Effector memory CD8-positive, alpha-beta T cell (primary cell): Measurements from ENCODE around the gene VPS52.
A peak's percentile ranks its signal among the peaks of the same experiment; 100 is the strongest.
"Not testable (repeated sequence)": the region's sequence is repeated elsewhere in the genome, so short reads cannot be mapped to it uniquely, and the experiment has no call there.

Experiments
- ATAC-seq: fragments of 150-1000 bp; cut with Tn5 transposase; replicated peaks from 2 replicates; pipeline ENCODE4 v1.10.0; 2021; ENCODE audit warnings: mild to moderate bottlenecking, moderate library complexity
- DNase-seq, 3 experiments: peaks; one replicate each; pipeline ENCODE4 v3.0.0; 2021
- H3K27ac Mint-ChIP-seq, 2 donors: one replicate each; pipeline ENCODE4 v1.8.0; 2022; ENCODE audit warnings: mild to moderate bottlenecking in 2 of 2, mixed read lengths in 2 of 2, moderate library complexity in 2 of 2
- H3K27me3 Mint-ChIP-seq, 2 donors: one replicate each; pipeline ENCODE4 v1.8.0; 2022; ENCODE audit warnings: mixed read lengths in 2 of 2
- H3K36me3 Mint-ChIP-seq: one replicate; pipeline ENCODE4 v1.8.0; 2022; ENCODE audit warnings: mild to moderate bottlenecking, moderate library complexity, mixed read lengths; ENCODE audit not compliant: insufficient read depth
- H3K4me1 Mint-ChIP-seq, 2 donors: one replicate each; pipeline ENCODE4 v1.8.0; 2022; ENCODE audit warnings: low read depth in 2 of 2, mixed read lengths in 2 of 2
- H3K4me3 Mint-ChIP-seq, 2 donors: one replicate each; pipeline ENCODE4 v1.8.0; 2022; ENCODE audit warnings: mild to moderate bottlenecking in 2 of 2, mixed read lengths in 2 of 2, moderate library complexity in 2 of 2
- H3K9me3 Mint-ChIP-seq, 2 donors: one replicate each; pipeline ENCODE4 v1.8.0; 2022; ENCODE audit warnings: mixed read lengths in 2 of 2

Gene VPS52

DNA sequence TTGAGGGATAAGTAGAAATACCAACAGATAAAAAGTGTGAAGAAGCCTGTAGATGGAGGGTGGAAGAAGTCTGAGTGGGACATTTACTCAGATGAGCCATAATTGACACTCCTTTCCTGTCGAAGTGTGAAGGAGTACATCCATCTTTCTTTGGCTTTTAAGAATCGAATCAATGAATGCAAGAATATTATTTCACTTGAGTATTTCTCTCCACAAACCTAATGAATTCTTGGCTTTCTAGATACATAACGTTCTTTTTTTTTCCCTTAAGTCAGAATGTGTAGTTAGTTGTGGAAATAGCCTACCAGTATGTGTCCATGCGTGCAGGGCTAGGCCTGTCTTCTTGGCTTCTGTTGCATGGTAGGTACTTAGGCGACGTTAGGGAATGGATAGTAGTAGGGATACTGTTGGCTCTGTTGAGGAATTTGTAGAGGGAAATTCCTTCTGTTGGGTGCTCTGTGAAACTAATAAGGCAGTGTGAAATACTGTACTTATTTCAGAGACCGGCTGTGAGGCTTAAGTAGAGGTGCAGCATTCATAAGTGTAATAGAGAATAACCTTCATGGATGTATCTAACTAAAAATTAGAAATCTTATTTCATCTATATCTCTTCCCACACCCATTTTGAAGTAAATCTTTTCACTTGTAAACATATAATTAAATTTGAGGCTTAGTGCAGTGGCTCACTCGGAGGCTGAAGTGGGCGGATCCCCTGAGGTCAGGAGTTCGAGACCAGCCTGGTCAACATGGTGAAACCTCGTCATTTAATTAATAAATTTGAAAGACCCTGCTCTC, 1.6 kb upstream of the VPS52 start:
- H3K27me3 Mint-ChIP-seq: no peaks in the 10 kb centered on the region
- H3K4me1 Mint-ChIP-seq: peaks cover 50 to 59% of the 10 kb centered on the region in 2 donors
- peaks cover 76% of the 10 kb centered on the region for H3K36me3 Mint-ChIP-seq
- peak overlapping the region; percentile 97 to 98 for H3K4me3 Mint-ChIP-seq
- DNase-seq (no peak), ATAC-seq (no peak)
- peak overlapping the region; percentile 99 for H3K27ac Mint-ChIP-seq
- H3K9me3 Mint-ChIP-seq: no peaks in the 10 kb centered on the region

DNA sequence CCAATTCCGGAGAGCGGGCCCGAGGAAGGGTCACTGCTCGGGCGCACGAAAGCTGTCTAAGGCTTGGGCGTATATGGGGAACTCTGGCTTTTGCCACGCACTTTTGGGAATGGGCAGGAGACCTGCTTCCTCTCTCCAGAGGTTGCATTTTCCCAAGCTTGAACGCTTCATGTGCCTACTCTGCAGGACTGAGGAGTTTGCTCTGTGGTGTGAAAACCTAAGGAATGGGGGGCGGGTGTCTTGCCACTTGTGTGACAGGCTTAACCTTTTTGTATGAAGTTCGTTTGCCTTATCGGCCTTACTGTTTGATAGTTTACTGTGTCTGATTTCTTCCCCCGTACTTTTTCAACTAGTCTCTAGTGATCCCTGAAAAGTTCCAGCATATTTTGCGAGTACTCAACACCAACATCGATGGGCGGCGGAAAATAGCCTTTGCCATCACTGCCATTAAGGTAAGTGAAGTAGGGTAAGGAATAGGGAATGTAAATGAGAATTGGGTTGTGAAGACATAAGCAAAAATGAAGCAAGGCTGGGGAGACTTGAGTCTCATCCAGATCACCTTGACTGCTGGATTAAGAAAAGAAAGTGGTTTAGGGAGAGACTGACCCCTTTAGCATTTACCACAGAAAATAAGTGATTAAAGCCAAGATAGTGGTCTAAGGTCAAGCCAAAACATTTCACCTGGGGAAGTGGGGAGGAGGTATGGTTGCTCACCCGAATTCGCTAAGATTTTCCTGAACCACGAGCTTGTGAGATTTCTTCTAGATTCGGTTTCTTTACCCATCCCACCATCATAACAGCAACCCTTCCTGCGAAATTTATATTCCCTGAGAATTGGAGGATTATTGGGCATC, 826 bp upstream of the VPS52 start:
- Mint-ChIP-seq H3K27me3 (no peaks in the 10 kb centered on the region), H3K27ac (peak overlapping the region; percentile 99), H3K4me1 (peaks cover 47 to 53% of the 10 kb centered on the region in 2 donors), H3K4me3 (peak overlapping the region; percentile 97 to 98), H3K9me3 (no peaks in the 10 kb centered on the region), H3K36me3 (peaks cover 76% of the 10 kb centered on the region)
- no peak for ATAC-seq
- DNase-seq: no peak

DNA sequence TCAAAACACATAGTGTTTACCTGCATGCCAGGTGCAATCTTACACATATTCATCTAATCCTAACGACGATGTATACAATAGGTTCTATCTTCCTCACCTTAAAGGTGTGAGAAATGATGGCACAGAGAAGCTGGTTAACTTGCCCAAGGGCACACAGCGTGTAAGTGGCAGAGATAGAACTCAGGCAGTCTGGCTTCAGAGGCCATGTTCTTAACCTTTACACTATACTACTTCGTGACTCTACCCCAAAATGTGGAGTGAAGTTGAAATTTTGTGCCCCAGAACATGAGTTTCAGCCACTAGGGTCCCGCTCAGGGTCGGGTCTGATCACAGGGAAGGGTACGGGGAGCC, 584 bp downstream of the VPS52 start:
- Mint-ChIP-seq H3K36me3 (peaks cover 75% of the 10 kb centered on the region), H3K9me3 (no peaks in the 10 kb centered on the region), H3K4me1 (peaks cover 41 to 46% of the 10 kb centered on the region in 2 donors), H3K4me3 (peak overlapping the region; percentile 97 to 98), H3K27ac (peak overlapping the region; percentile 99), H3K27me3 (no peaks in the 10 kb centered on the region)
- peak; percentile 34 for ATAC-seq
- DNase-seq: no peak

DNA sequence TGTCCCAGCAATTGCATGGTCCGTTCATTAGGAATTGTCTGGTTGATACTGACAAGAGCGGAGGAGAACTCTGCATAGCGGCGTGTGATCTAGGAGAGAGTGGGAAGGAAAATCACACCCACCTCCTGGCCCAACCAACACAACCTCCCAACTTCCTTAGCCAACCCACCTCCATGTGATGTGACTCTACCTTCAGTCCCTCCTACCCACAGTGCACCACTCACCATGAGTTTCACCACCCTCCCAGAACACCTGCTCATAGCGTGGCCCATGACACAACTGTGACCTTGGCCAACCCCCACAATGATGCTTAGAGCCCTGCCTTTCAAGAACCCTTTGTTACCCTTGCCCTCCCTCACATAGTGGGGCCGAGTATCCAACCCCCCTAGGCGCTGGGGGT, 7.7 kb downstream of the VPS52 start:
- peaks cover 72% of the 10 kb centered on the region for H3K36me3 Mint-ChIP-seq
- ATAC-seq (no peak), DNase-seq (no peak)
- H3K4me3 Mint-ChIP-seq: no peak overlapping the region
- H3K4me1 Mint-ChIP-seq: peaks cover 0 to 2% of the 10 kb centered on the region in 2 donors
- H3K27ac Mint-ChIP-seq: no peak overlapping the region
- H3K9me3 Mint-ChIP-seq: no peaks in the 10 kb centered on the region
- no peaks in the 10 kb centered on the region for H3K27me3 Mint-ChIP-seq

DNA sequence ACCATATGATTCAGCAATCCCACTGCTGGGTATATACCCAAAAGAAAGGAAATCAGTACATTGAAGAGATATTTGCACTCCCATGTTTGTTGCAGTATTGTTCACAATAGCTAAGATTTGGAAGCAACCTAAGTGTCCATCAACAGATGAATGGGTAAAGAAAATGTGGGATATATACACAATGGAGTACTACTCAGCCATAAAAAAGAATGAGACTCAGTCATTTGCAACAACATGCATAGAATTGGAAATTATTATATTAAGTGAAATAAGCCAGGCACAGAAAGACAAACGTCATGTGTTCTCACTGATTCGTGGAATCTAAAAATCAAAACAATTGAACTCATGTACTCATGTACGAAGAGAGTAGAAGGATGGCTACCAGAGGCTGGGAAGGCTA, 9.2 kb downstream of the VPS52 start:
- not testable (repeated sequence) for H3K4me1 Mint-ChIP-seq, H3K9me3 Mint-ChIP-seq, H3K27ac Mint-ChIP-seq, DNase-seq, ATAC-seq, H3K4me3 Mint-ChIP-seq, H3K27me3 Mint-ChIP-seq
- H3K36me3 Mint-ChIP-seq: peaks cover 62% of the 10 kb centered on the region

DNA sequence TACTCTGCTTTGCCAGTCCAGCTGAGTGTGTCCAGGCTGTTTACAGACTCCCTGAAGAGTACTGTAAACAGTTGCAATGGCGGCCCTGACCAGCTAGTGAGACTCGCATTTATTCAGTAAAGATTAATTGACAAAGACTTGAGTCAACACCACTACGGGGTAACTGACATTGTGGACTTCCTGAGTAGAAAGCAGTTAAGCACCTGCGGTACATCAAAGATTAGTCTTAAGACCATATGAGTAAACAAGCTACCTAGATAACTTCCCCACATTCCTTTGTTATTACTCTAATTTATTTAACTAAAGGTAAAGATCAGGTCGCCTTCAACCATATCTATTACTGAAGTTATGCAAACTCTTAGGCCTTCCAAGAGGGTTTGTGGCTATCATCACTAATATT, 12.6 kb downstream of the VPS52 start:
- H3K27ac Mint-ChIP-seq: no peak overlapping the region

DNA sequence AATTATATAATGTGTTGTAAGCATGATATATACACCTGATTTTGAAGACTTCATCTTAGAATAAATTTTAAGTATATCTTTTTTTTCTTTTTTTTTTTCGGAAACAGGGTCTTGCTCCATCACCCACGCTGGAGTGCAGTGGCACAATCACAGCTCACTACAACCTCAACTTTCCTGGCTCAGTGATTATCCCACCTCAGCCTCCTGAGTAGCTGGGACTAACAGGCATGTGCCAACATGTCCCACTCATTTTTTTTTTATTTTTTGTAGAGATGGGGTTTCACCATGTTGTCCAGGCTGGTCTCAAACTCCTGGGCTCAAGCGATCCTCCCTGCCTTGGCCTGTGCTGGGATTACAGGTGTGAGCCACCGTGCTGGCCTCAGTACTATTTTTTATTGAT, 17.1 kb downstream of the VPS52 start:
- no peaks in the 10 kb centered on the region for H3K27me3 Mint-ChIP-seq
- peaks cover 31% of the 10 kb centered on the region for H3K36me3 Mint-ChIP-seq
- no peaks in the 10 kb centered on the region for H3K9me3 Mint-ChIP-seq
- ATAC-seq (no peak), DNase-seq (no peak)
- no peak overlapping the region for H3K4me3 Mint-ChIP-seq
- H3K27ac Mint-ChIP-seq: no peak overlapping the region
- peaks cover 12 to 17% of the 10 kb centered on the region in 2 donors for H3K4me1 Mint-ChIP-seq

More for the DNA sequence above, 12.6 kb downstream of the VPS52 start:
- Mint-ChIP-seq H3K4me3 (no peak overlapping the region), H3K36me3 (peaks cover 55% of the 10 kb centered on the region), H3K4me1 (no peaks in the 10 kb centered on the region), H3K27me3 (no peaks in the 10 kb centered on the region), H3K9me3 (no peaks in the 10 kb centered on the region)
- ATAC-seq (no peak), DNase-seq (no peak)

DNA sequence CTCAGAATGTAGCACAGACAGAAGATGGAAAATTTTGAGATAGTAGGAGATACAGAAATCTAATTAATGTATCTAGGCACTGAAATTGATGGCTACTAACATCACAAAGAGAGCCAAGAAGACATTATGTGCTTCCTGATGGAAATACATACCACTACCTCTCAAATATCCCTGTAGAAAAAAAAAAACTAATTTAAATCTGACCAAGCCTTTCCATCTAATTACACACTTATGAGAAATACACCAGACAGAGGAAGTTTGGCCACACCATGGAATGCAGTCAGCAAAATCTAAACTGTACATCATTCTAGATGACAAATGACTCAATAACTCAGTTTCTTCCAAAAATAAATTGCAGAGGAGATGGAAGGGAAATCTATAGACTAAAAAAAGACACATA, 18.9 kb downstream of the VPS52 start:
- DNase-seq (no peak), ATAC-seq (no peak)
- H3K36me3 Mint-ChIP-seq: peaks cover 30% of the 10 kb centered on the region
- H3K27me3 Mint-ChIP-seq: no peaks in the 10 kb centered on the region
- H3K4me3 Mint-ChIP-seq: no peak overlapping the region
- peaks cover 26% of the 10 kb centered on the region in 2 donors for H3K4me1 Mint-ChIP-seq
- no peak overlapping the region for H3K27ac Mint-ChIP-seq
- H3K9me3 Mint-ChIP-seq: no peaks in the 10 kb centered on the region

DNA sequence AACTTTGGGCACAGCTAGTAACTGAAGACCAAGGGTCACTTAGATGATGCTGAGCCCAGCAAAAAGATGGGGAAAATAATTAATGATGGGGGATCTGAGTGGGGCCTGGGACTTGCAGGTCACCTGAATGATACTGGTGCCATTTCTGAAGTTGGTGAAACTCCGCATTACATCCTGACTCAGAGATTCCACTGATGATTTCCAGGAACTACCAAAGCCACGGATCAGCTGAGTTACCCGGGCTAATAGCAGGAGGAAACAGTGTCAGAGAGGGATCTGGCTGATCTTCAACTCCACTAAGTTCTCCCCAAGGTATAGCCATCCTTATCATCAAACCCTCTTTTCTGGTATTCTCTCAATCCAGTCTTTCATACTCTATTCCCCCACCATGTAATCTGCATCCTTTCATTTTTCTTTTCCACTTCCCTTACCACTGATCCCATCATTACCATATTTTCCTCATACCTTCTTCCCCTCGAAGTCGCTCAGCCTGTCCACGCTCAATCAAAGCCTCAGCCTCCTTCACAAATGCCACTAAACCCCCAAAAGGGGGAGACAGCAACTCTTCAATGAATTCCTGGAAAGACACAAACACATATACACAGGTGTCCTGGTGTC, 20.2 kb downstream of the VPS52 start:
- H3K36me3 Mint-ChIP-seq: peaks cover 26% of the 10 kb centered on the region
- ATAC-seq (no peak), DNase-seq (no peak)
- no peak overlapping the region for H3K27ac Mint-ChIP-seq
- H3K4me3 Mint-ChIP-seq: no peak overlapping the region
- H3K9me3 Mint-ChIP-seq: no peaks in the 10 kb centered on the region
- H3K4me1 Mint-ChIP-seq: peaks cover 26% of the 10 kb centered on the region in 2 donors
- no peaks in the 10 kb centered on the region for H3K27me3 Mint-ChIP-seq

DNA sequence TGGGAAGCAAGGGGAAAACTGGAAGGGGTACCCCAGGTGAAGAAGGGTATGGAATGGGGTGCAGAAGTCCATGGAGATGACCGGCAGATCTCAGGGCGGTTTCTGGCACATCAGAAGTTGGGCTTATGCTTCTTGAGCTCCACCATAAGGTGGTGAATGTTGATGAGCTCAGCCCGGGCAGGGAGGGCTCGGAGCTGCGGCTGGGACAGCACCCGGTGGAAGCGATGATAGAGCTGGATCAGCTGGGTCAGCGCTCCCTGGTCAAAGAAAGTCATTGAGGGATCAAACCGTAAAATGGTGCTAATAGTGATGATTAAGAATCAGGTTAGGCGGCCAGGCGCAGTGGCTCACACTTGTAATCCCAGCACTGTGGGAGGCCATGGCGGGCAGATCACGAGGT, 20.9 kb downstream of the VPS52 start:
- DNase-seq: no peak
- H3K9me3 Mint-ChIP-seq: no peaks in the 10 kb centered on the region
- H3K27me3 Mint-ChIP-seq: no peaks in the 10 kb centered on the region
- peaks cover 21% of the 10 kb centered on the region for H3K36me3 Mint-ChIP-seq
- peak overlapping the region in 1 of 2 donors; percentile 90 for H3K4me3 Mint-ChIP-seq
- peaks cover 26% of the 10 kb centered on the region in 2 donors for H3K4me1 Mint-ChIP-seq
- peak overlapping the region in 1 of 2 donors; percentile 97 for H3K27ac Mint-ChIP-seq
- no peak for ATAC-seq

DNA sequence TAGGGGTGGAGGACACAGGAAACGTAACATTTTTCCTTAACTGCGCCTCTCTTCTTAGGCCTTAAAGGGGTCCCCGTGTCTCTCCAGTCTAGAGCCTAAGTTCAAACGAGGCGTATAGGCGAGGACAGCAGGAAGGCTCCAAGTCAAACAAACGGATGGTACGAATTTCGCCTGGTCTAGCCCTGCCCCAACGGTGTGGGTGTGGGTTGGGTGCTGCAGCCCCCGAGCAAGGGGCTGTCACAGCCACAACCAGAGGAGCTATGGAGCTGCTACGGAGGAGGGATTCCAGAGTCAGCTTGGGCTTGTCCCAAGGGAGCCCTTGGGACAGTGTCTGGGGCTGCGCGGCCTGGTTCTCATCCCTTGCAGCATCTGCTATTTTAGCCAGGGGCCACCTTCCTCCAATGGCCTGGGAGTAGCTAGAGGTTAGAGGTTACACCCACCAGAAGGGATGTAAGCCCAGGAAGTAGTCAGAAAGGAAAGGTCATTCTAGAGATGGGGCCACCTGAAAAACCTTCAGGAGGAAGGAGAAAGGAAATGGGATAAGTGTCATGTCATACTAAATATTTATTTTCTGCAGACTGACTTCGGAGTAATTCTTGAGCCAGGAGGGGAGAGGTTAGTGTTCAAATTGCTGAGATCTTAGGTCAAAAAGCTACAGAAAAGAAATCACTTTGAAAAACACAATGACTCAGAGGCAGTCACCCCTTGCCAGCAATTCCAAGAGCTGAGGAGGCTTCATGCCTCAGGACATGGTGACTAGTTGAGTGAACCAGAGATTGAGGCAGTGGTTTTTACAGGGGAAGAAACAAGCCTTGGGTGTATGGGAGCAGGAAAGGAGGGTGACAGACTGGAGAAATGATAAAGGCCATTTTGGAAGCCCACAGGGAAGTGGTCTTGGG, 21.7 kb downstream of the VPS52 start:
- H3K4me1 Mint-ChIP-seq: peaks cover 26% of the 10 kb centered on the region in 2 donors
- H3K9me3 Mint-ChIP-seq: no peaks in the 10 kb centered on the region
- no peaks in the 10 kb centered on the region for H3K27me3 Mint-ChIP-seq
- peaks cover 17% of the 10 kb centered on the region for H3K36me3 Mint-ChIP-seq
- H3K4me3 Mint-ChIP-seq: peak overlapping the region; percentile 90 to 92
- ATAC-seq (no peak), DNase-seq (no peak)
- H3K27ac Mint-ChIP-seq: peak overlapping the region; percentile 96 to 97

DNA sequence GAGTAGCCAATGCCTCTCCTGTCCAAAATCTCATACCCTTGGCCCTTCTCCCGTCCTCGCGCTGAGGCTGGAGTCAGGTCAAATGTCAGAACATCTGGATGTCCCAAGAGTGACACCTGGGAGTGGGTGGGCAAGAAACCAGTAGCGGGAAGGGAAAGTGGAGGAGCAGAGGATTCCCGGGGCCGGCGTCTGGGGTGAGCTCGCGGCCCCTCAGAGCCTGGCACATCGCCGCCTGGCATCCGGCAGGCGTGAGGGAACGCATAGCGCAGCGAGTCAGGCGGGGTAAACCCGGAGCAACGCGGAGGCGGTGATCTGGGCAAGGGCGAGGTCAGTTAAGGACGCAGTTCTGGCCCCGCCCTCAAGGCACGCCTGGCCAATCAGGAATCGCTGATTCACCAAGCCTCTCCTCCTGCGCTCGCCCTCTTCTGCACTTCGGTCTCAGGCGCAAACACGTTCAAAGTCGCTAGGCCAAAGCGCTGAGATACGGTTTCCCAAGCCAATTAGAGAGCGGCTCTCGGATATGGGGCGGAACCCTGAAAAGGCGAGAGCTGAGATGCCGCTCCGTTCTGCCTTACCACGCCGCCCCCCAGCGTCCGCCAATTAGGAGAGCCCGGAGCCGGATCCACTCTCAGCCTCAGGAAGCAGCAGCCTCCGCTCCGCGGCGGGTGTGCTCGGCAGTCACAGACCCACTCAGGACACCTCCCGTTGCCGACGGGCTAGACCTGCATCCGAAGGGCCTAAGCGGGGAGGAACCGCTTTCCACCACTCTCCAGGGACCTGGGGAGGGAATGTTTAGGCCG, 22.5 kb downstream of the VPS52 start:
- Mint-ChIP-seq H3K27ac (peak overlapping the region; percentile 96 to 97), H3K36me3 (peaks cover 17% of the 10 kb centered on the region)
- peak; percentile 93 to 96 (median 95) for DNase-seq

More for the DNA sequence above, 22.5 kb downstream of the VPS52 start:
- peak overlapping the region; percentile 90 to 92 for H3K4me3 Mint-ChIP-seq
- ATAC-seq: peak; percentile 84
- H3K27me3 Mint-ChIP-seq: no peaks in the 10 kb centered on the region
- peaks cover 26% of the 10 kb centered on the region in 2 donors for H3K4me1 Mint-ChIP-seq
- no peaks in the 10 kb centered on the region for H3K9me3 Mint-ChIP-seq
